CMK (cell line): ENCODE results near the gene LARGE2.
A peak's percentile ranks its signal among the peaks of the same experiment; 100 is the strongest.

Source experiments
- DNase-seq: peaks from one replicate; pipeline ENCODE4 v3.0.0-alpha.2; 2010; ENCODE audit warnings: low read depth

LARGE2 gene

DNA sequence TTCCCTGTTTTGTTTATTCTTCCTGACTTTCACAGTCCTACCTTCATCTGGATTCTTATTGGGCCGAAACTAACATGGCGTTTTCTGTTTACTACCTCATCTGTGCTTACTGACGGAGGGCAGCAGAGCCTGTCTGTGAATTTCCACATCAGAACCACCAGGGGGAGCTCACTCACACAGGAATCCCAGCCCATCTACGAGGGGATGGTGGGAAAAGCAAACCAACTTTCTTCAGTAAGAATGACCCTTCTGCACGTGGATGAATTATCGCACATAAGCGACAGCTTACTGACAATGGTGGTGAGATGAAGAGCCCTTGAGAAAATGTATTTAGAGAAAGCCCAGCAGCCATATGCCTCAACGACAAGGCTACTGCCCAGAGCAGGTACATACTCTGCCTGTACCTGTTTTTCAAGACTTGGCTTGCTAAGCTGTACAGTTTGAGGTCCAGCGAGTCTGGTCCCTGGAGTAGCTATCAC is 42.5 kb downstream of the LARGE2 start:
- DNase-seq, result peak; percentile 25

DNA sequence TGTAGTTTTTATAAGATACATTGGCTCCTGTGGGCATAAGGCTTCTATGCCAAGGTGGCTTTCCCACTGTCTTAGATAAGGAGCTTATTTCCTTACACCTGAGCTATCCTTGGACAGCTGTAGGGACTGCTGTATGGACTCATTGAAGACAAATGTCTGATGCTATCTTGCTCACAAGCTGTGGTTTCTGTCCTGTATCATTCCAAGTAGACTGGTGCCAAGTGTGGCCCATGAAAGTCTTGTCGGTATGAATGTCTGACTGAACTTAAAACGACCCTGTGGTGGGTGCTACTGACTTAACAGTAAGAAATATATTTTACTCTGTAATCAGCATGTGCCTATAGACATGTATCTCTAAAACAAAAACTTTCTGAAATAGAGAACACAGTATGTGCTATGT is 45.0 kb downstream of the LARGE2 start:
- DNase-seq, result no peak

DNA sequence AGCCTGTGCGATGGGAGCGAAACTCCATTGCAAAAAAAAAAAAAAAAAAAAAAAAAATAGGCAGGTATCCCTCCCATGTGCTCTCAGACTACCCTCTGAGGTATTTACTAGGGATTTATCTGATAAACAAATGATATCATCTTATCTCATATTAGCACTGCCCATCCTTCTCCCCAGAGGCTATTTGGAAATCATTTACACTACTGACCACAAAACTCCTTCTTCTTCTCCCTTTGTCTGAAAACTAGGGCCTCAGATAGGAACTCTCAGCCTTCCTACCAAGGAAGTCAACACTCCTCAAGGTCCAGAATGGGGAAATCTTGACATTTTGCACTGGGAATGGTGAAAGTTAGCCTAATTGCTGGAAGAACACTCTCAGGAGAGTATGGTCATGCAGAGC is 46.4 kb downstream of the LARGE2 start:
- DNase-seq, result no peak

DNA sequence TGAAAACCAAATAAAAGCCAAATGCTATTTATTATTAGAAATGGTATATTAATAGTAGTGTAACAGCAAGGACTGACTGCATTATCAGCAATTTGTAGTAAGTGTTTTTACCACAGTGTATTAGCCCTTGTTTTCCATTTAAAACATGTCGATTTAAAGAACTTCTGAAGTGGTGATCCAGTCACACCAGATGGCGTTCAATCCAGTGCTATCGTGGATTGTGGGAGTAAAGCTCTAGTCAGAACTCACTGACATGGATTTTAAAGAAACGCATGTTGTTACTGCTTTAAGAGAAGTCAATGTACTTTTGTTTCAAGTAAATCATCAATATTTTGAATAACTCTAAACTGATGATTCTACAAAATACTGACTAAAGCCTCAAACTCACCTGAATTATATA is 51.1 kb downstream of the LARGE2 start:
- no peak for DNase-seq

- DNase-seq, result no peak
Measured at GRCh38 chr11:45974806-45975205, 52.4 kb downstream of the LARGE2 start.
